Fibroblast of lung (primary cell): ENCODE data around the gene ITK. TPM values are rescaled to one million over a fixed set of nuclear protein-coding genes. Genes with fewer than 3 reads are reported as not detected.

Source experiments
- DNase-seq, 2 donors: peaks; one replicate each; pipeline versions ENCODE4 v3.0.0 to v3.0.0-alpha.2; 2010; ENCODE audit warnings: low read depth in 2 of 2
- H2AFZ ChIP-seq: 2 replicates; pipeline ENCODE4 v1.5.1; 2012; ENCODE audit warnings: low read length, control low read depth, inconsistent platforms
- H3K27ac ChIP-seq: 2 replicates; pipeline ENCODE4 v1.5.1; 2011; ENCODE audit warnings: low read length, control low read depth; ENCODE audit not compliant: insufficient read depth
- H3K27me3 ChIP-seq: 2 replicates; pipeline ENCODE4 v1.5.1; 2011; ENCODE audit warnings: mild to moderate bottlenecking, low read length; ENCODE audit not compliant: control insufficient read depth, insufficient read depth
- H3K36me3 ChIP-seq: 2 replicates; pipeline ENCODE4 v1.5.1; 2011; ENCODE audit warnings: low read length; ENCODE audit not compliant: control insufficient read depth, insufficient read depth
- H3K4me1 ChIP-seq: 2 replicates; pipeline ENCODE4 v1.5.1; 2011; ENCODE audit warnings: low read length; ENCODE audit not compliant: control insufficient read depth, insufficient read depth; ENCODE audit errors: extremely low read depth
- H3K4me2 ChIP-seq: 2 replicates; pipeline ENCODE4 v1.5.1; 2011; ENCODE audit warnings: low read length, control low read depth; ENCODE audit not compliant: insufficient read depth; ENCODE audit errors: extremely low read depth
- H3K4me3 ChIP-seq, 4 experiments: fragments of 200-600 bp in 1 of 4; sonication (generic) in 1 of 4; replicated peaks in 1 of 4; 2 replicates each; pipeline ENCODE4 v1.5.1; 2011 to 2016; ENCODE audit warnings: low read length in 4 of 4, low read depth in 3 of 4, mild to moderate bottlenecking in 3 of 4, control low read depth in 2 of 4, inconsistent platforms in 1 of 4, mixed read lengths in 1 of 4; ENCODE audit not compliant: insufficient read depth in 1 of 4; ENCODE audit errors: control extremely low read depth in 1 of 4
- H3K79me2 ChIP-seq: 2 replicates; pipeline ENCODE4 v1.5.1; 2012; ENCODE audit warnings: mild to moderate bottlenecking, low read length, inconsistent platforms; ENCODE audit not compliant: control insufficient read depth, insufficient read depth
- H3K9ac ChIP-seq: 2 replicates; pipeline ENCODE4 v1.5.1; 2011; ENCODE audit warnings: mild to moderate bottlenecking, low read length, control low read depth; ENCODE audit not compliant: insufficient read depth
- H3K9me3 ChIP-seq: 2 replicates; pipeline ENCODE4 v1.5.1; 2012; ENCODE audit warnings: low read depth, low read length; ENCODE audit not compliant: control insufficient read depth, insufficient read depth
- H4K20me1 ChIP-seq: 2 replicates; pipeline ENCODE4 v1.5.1; 2011; ENCODE audit warnings: low read length; ENCODE audit not compliant: control insufficient read depth, insufficient read depth; ENCODE audit errors: extremely low read depth
- CTCF ChIP-seq, 2 donors: IDR thresholded peaks in 1 of 2; conservative IDR thresholded peaks in 1 of 2; 1 replicate in 1 of 2; 2 replicates in 1 of 2; pipeline ENCODE4 v1.5.1; 2011 to 2012; ENCODE audit warnings: low read length in 2 of 2, control low read depth in 1 of 2, inconsistent platforms in 1 of 2, low read depth in 1 of 2, mild to moderate bottlenecking in 1 of 2
- EZH2 ChIP-seq: IDR thresholded peaks from 2 replicates; pipeline ENCODE4 v1.5.1; 2012; ENCODE audit warnings: low read length, control low read depth, mild to moderate bottlenecking; ENCODE audit errors: missing control alignments
- polyA plus RNA-seq, 2 donors: library from polyadenylated mRNA; depleted of rRNA in 1 of 2; stranded (reverse) in 1 of 2; unstranded in 1 of 2; fragments of >200 nt; gene quantifications; 2 replicates each; pipeline ENCODE4 v1.2.1, GENCODE V29; 2011 to 2012; ENCODE audit warnings: missing spikeins in 1 of 2
- total RNA-seq: library from RNA; depleted of rRNA; stranded (reverse); fragments of >200 nt; gene quantifications from 2 replicates; pipeline ENCODE4 v1.2.1, GENCODE V29; 2014

The ITK gene
- total and polyA plus RNA-seq, 2 donors (not counting 1 experiment from before 2014, with no cell fraction given), result 0.17 TPM; not detected in 1

- Histone ChIP-seq H3K79me2 (no peaks in the 10 kb centered on the region), H3K4me2 (no peak overlapping the region)
Observed at GRCh38 chr5:157294407-157295091, 113.9 kb downstream of the ITK start.

GRCh38 chr5:157295247-157295646 is 114.6 kb downstream of the ITK start:
- Histone ChIP-seq H3K27me3 (no peaks in the 10 kb centered on the region), H3K27ac (no peak overlapping the region), H3K79me2 (no peaks in the 10 kb centered on the region), H2AFZ (no peak overlapping the region), H3K9ac (no peak overlapping the region), H3K36me3 (no peaks in the 10 kb centered on the region), H3K4me2 (no peak overlapping the region), H4K20me1 (no peaks in the 10 kb centered on the region), H3K9me3 (no peaks in the 10 kb centered on the region), H3K4me3 (no peak overlapping the region), H3K4me1 (peaks cover 2% of the 10 kb centered on the region)
- TF ChIP-seq EZH2, result no peak
- TF ChIP-seq CTCF (conservative IDR thresholded peaks at IDR 0.05 in 1 of 2, IDR thresholded peaks at IDR 0.05 in 1 of 2; ENCODE audit: low read depth in 1 of 2, low read length in 2 of 2), result no peak
- DNase-seq, result no peak

More at GRCh38 chr5:157294407-157295091, 113.9 kb downstream of the ITK start:
- no peaks in the 10 kb centered on the region for H3K36me3 ChIP-seq
- H4K20me1 ChIP-seq, result no peaks in the 10 kb centered on the region
- peaks cover 5% of the 10 kb centered on the region for H3K4me1 ChIP-seq
- no peaks in the 10 kb centered on the region for H3K9me3 ChIP-seq
- no peaks in the 10 kb centered on the region for H3K27me3 ChIP-seq
- H3K4me3 ChIP-seq, result no peak overlapping the region
- H3K27ac ChIP-seq, result no peak overlapping the region
- no peak for DNase-seq
- no peak for TF ChIP-seq EZH2
- no peak for TF ChIP-seq CTCF (conservative IDR thresholded peaks at IDR 0.05 in 1 of 2, IDR thresholded peaks at IDR 0.05 in 1 of 2; ENCODE audit: low read depth in 1 of 2, low read length in 2 of 2)
- no peak overlapping the region for H2AFZ ChIP-seq
- no peak overlapping the region for H3K9ac ChIP-seq

- TF ChIP-seq EZH2 (no peak), CTCF (conservative IDR thresholded peaks at IDR 0.05 in 1 of 2, IDR thresholded peaks at IDR 0.05 in 1 of 2; ENCODE audit: low read depth in 1 of 2, low read length in 2 of 2) (no peak)
Observed at GRCh38 chr5:157300564-157300963, 119.9 kb downstream of the ITK start.

More at GRCh38 chr5:157300564-157300963, 119.9 kb downstream of the ITK start:
- Histone ChIP-seq H3K4me2 (no peak overlapping the region), H3K27ac (no peak overlapping the region), H3K36me3 (no peaks in the 10 kb centered on the region), H3K4me3 (no peak overlapping the region), H3K27me3 (no peaks in the 10 kb centered on the region), H2AFZ (no peak overlapping the region), H4K20me1 (no peaks in the 10 kb centered on the region), H3K4me1 (no peaks in the 10 kb centered on the region), H3K9ac (no peak overlapping the region), H3K79me2 (no peaks in the 10 kb centered on the region), H3K9me3 (no peaks in the 10 kb centered on the region)
- DNase-seq, result no peak
